Liver (tissue), 3 donors: ENCODE results near the gene TBC1D13.

Experiments used
- ATF3 ChIP-seq: IDR thresholded peaks from 2 replicates; pipeline ENCODE4 v1.6.1; 2016; ENCODE audit warnings: antibody characterized with exemption
- CTCF ChIP-seq: fragments of 150-350 bp; IDR thresholded peaks from 2 replicates; pipeline ENCODE4 v1.5.1; 2017; ENCODE audit warnings: improper control_type of control experiment, low read depth, low read length; ENCODE audit not compliant: missing input control
- EGR1 ChIP-seq, 2 donors: IDR thresholded peaks; 2 replicates each; pipeline ENCODE4 v1.6.1; 2016 to 2018; ENCODE audit warnings: antibody characterized with exemption in 2 of 2, low read depth in 2 of 2
- donor health status: healthy.
- donor health status: healthy.

GRCh38 chr9:128800061-128800460, 13.0 kb downstream of the TBC1D13 start:
- TF ChIP-seq CTCF (no peak), EGR1 (IDR thresholded peaks at IDR 0.05; ENCODE audit: low read depth in 2 of 2) (no peak), ATF3 (no peak)
